Mucosa of descending colon (tissue), 3 donors: ENCODE results near the gene PIAS2. TPM values are rescaled to one million over a fixed set of nuclear protein-coding genes. Genes with fewer than 3 reads are reported as not detected.

Source experiments
- ATAC-seq: fragments of 200-7000 bp; cut with Tn5 transposase; one replicate; pipeline ENCODE4 v1.9.1; 2020; ENCODE audit warnings: mild to moderate bottlenecking, moderate library complexity
- DNase-seq, 3 donors: peaks; one replicate each; pipeline ENCODE4 v3.0.0-alpha.2; 2020
- H3K36me3 ChIP-seq: fragments of 200-600 bp; one replicate; pipeline ENCODE4 v1.8.0; 2021; ENCODE audit warnings: low read depth, mild to moderate bottlenecking
- H3K4me1 ChIP-seq: fragments of 200-600 bp; one replicate; pipeline ENCODE4 v1.8.0; 2021; ENCODE audit warnings: low read depth, mild to moderate bottlenecking
- H3K4me3 ChIP-seq: fragments of 200-600 bp; one replicate; pipeline ENCODE4 v1.8.0; 2021; ENCODE audit warnings: mild to moderate bottlenecking
- H3K9me3 ChIP-seq: fragments of 200-600 bp; one replicate; pipeline ENCODE4 v1.8.0; 2021; ENCODE audit warnings: mild to moderate bottlenecking
- CTCF ChIP-seq: fragments of 200-600 bp; IDR thresholded peaks from one replicate; pipeline ENCODE4 v1.8.0; 2022; ENCODE audit warnings: antibody characterized with exemption, mild to moderate bottlenecking
- intact Hi-C, 2 donors: fragments of 100-400 bp; cut with DNase I in 1 of 2; cut with micrococcal nuclease in 1 of 2; formaldehyde crosslinking; loops; one replicate each; pipeline versions ENCODE4 v1.11.0 to v1.11.1; 2022; cut with DNase I, micrococcal nuclease
- total RNA-seq, 3 donors: library from RNA; stranded (reverse); fragmentation: NEBNext Ultra II Directional in 2 of 3; extraction: Animal tissue kit (Norgen Biotek cat#: 25700) in 2 of 3; gene quantifications; one replicate each; pipeline versions ENCODE4 v1.2.1 to v1.2.4, GENCODE V29; 2021 to 2023
- donor health status: DM: no; HTN: no; CAD: no; lungs with moderate emphysema.
- donor health status: DM: no; HTN: no; CAD: no.
- donor health status: DM: no; HTN: yes; CAD: no.

Gene PIAS2
- total RNA-seq, 3 donors from 2014 or later: 31.2 to 56.7 (median 33.5) TPM

GRCh38 chr18:46821856-46822711 lies 95.2 kb downstream of the PIAS2 start:
- no peak for ATAC-seq
- intact Hi-C loops: no loop called here

GRCh38 chr18:46820863-46821262 lies 96.4 kb downstream of the PIAS2 start:
- no peak for TF ChIP-seq CTCF
- no peaks in the 10 kb centered on the region for H3K4me1 ChIP-seq
- H3K36me3 ChIP-seq: no peaks in the 10 kb centered on the region
- H3K4me3 ChIP-seq: no peak overlapping the region
- no peak for ATAC-seq
- no peaks in the 10 kb centered on the region for H3K9me3 ChIP-seq
- intact Hi-C loops: no loop called here
- DNase-seq: no peak

More at GRCh38 chr18:46821856-46822711, 95.2 kb downstream of the PIAS2 start:
- H3K9me3 ChIP-seq: no peaks in the 10 kb centered on the region
- no peaks in the 10 kb centered on the region for H3K4me1 ChIP-seq
- DNase-seq: no peak
- no peak for TF ChIP-seq CTCF
- no peaks in the 10 kb centered on the region for H3K36me3 ChIP-seq
- no peak overlapping the region for H3K4me3 ChIP-seq

- intact Hi-C loops: no loop called here
- Histone ChIP-seq H3K4me3 (no peak overlapping the region), H3K4me1 (no peaks in the 10 kb centered on the region), H3K9me3 (no peaks in the 10 kb centered on the region), H3K36me3 (no peaks in the 10 kb centered on the region)
- no peak for DNase-seq
- TF ChIP-seq CTCF: no peak
- ATAC-seq: no peak
Observed at GRCh38 chr18:46815661-46816060, 101.6 kb downstream of the PIAS2 start.

- no peak for TF ChIP-seq CTCF
- Histone ChIP-seq H3K9me3 (no peaks in the 10 kb centered on the region), H3K4me3 (no peak overlapping the region), H3K4me1 (no peaks in the 10 kb centered on the region), H3K36me3 (no peaks in the 10 kb centered on the region)
- ATAC-seq (no peak), DNase-seq (no peak)
- intact Hi-C loops: no loop called here
Observed at GRCh38 chr18:46814399-46814798, 102.9 kb downstream of the PIAS2 start.

GRCh38 chr18:46812311-46812710 lies 105.0 kb downstream of the PIAS2 start:
- Histone ChIP-seq H3K36me3 (no peaks in the 10 kb centered on the region), H3K4me1 (no peaks in the 10 kb centered on the region), H3K9me3 (no peaks in the 10 kb centered on the region), H3K4me3 (no peak overlapping the region)
- intact Hi-C loops: no loop called here
- ATAC-seq (no peak), DNase-seq (no peak)
- TF ChIP-seq CTCF: no peak
